GM20000 (cell line): ENCODE measurements around the gene TUBB2B.

Experiments
- DNase-seq: peaks from one replicate; pipeline ENCODE4 v3.0.0; 2012; ENCODE audit warnings: low spot score
- CTCF ChIP-seq: IDR thresholded peaks from 2 replicates; pipeline ENCODE4 v1.5.1; 2012; ENCODE audit warnings: mild to moderate bottlenecking, control low read depth; ENCODE audit errors: extremely low read depth, missing control alignments

TUBB2B gene

GRCh38 chr6:3176562-3177355 lies 50.7 kb downstream of the TUBB2B start:
- TF ChIP-seq CTCF, result no peak
- DNase-seq, result no peak

GRCh38 chr6:3175715-3176402 lies 51.6 kb downstream of the TUBB2B start:
- no peak for DNase-seq
- no peak for TF ChIP-seq CTCF
